K562 (cell line): ENCODE measurements around the gene RAB5A. TPM values are rescaled to one million over a fixed set of nuclear protein-coding genes. Genes with fewer than 3 reads are reported as not detected.

ENCODE experiments used
- ATAC-seq: fragments of 200-7000 bp; cut with Tn5 transposase; 3 replicates; pipeline ENCODE4 v1.9.1; 2020; ENCODE audit warnings: moderate library complexity
- BruUV-seq: library from RNA; stranded (reverse); fragments of 400-500 nt; replicated peaks from 2 replicates; lab custom pipeline; 2021; lab: Mats Ljungman, UMichigan
- CTCF ChIA-PET: fragments of 300-600 bp; formaldehyde crosslinking; extraction: SDS; loops from one replicate; lab custom pipeline; 2021; ENCODE audit warnings: low intra/inter-chr PET ratio; lab: Yijun Ruan, JAX
- POLR2A ChIA-PET: fragments of 300-600, 350-650 bp; sonication (Branson Sonifier 250); formaldehyde crosslinking; extraction: SDS; loops from one replicate; lab custom pipeline; 2021; ENCODE audit warnings: antibody characterized with exemption, inconsistent platforms; lab: Yijun Ruan, JAX
- DNase-seq, 4 experiments: peaks; one replicate each; pipeline versions ENCODE4 v3.0.0 to v3.0.0-alpha.2; 2011 to 2018; ENCODE audit warnings: low spot score in 3 of 4, mixed read lengths in 3 of 4; ENCODE audit errors: extremely low read depth in 1 of 4
- FAIRE-seq: peaks from 2 replicates; lab custom pipeline; 2011; peaks lifted over from hg19 to GRCh38; lab: Jason Lieb, UNC
- H2AFZ ChIP-seq: 2 replicates; pipeline ENCODE4 v1.6.0; 2011; ENCODE audit warnings: low read depth, low read length, control low read depth, inconsistent platforms
- H3K27ac ChIP-seq: fragments of 200-600 bp; 3 replicates; pipeline ENCODE4 v1.8.0; 2011; ENCODE audit warnings: low read depth, mild to moderate bottlenecking, control low read depth, inconsistent platforms, low read length, moderate library complexity, mixed read lengths; ENCODE audit errors: extremely low read depth
- H3K27me3 ChIP-seq, 2 experiments: fragments of 300-600 bp in 1 of 2; 2 replicates in 1 of 2; 3 replicates in 1 of 2; pipeline versions ENCODE4 v1.6.0 to v1.8.0; 2011; ENCODE audit warnings: inconsistent platforms in 2 of 2, low read length in 2 of 2, mild to moderate bottlenecking in 1 of 2, mixed read lengths in 1 of 2, moderate library complexity in 1 of 2; ENCODE audit not compliant: control insufficient read depth in 2 of 2, insufficient read depth in 2 of 2
- H3K36me3 ChIP-seq: fragments of 300-600 bp; 3 replicates; pipeline ENCODE4 v1.8.0; 2011; ENCODE audit warnings: mild to moderate bottlenecking, low read length, inconsistent platforms; ENCODE audit not compliant: control insufficient read depth, insufficient read depth
- H3K4me1 ChIP-seq, 2 experiments: fragments of 200-600 bp in 1 of 2; replicated peaks in 1 of 2; 2 replicates in 1 of 2; 3 replicates in 1 of 2; pipeline versions ENCODE4 v1.5.1 to v1.8.0; 2011; ENCODE audit warnings: inconsistent platforms in 2 of 2, low read length in 2 of 2, mild to moderate bottlenecking in 1 of 2, mixed read lengths in 1 of 2, moderate library complexity in 1 of 2; ENCODE audit not compliant: control insufficient read depth in 2 of 2, insufficient read depth in 2 of 2
- H3K4me2 ChIP-seq: 2 replicates; pipeline ENCODE4 v1.6.1; 2011; ENCODE audit warnings: low read length, control low read depth, inconsistent platforms, mixed read lengths; ENCODE audit not compliant: insufficient read depth
- H3K4me3 ChIP-seq: fragments of 200-600 bp; sonication (generic), shearing (Covaris generic); 2 replicates; pipeline ENCODE4 v1.5.1; 2016; ENCODE audit warnings: control low read depth, inconsistent platforms
- H3K79me2 ChIP-seq: fragments of 200-600 bp; 3 replicates; pipeline ENCODE4 v1.8.0; 2011; ENCODE audit warnings: low read length, inconsistent platforms; ENCODE audit not compliant: control insufficient read depth, insufficient read depth
- H3K9ac ChIP-seq, 2 experiments: 2 replicates each; pipeline versions ENCODE4 v1.6.0 to v1.6.1; 2011; ENCODE audit warnings: low read depth in 2 of 2, low read length in 2 of 2, control low read depth in 1 of 2, inconsistent platforms in 1 of 2, mild to moderate bottlenecking in 1 of 2, mixed read lengths in 1 of 2; ENCODE audit not compliant: insufficient read depth in 1 of 2
- H3K9me1 ChIP-seq: one replicate; pipeline ENCODE4 v1.6.0; 2011; ENCODE audit warnings: inconsistent platforms, mild to moderate bottlenecking, low read length, moderate library complexity; ENCODE audit not compliant: control insufficient read depth, insufficient read depth
- H3K9me3 ChIP-seq: replicated peaks from 2 replicates; pipeline ENCODE4 v1.5.1; 2011; ENCODE audit warnings: low read depth, low read length, inconsistent platforms; ENCODE audit not compliant: control insufficient read depth, insufficient read depth
- H4K20me1 ChIP-seq: replicated peaks from 2 replicates; pipeline ENCODE4 v1.6.1; 2011; ENCODE audit warnings: low read length, inconsistent platforms, mixed read lengths; ENCODE audit not compliant: control insufficient read depth, insufficient read depth
- ARID1B ChIP-seq: fragments of 450-650 bp; IDR thresholded peaks from 2 replicates; pipeline ENCODE4 v1.6.1; 2016; ENCODE audit warnings: antibody characterized with exemption, mild to moderate bottlenecking, inconsistent platforms
- BCL6 ChIP-seq: fragments of 250-450 bp; sonication (Bioruptor Pico); IDR thresholded peaks from 2 replicates; pipeline ENCODE4 v1.4.0; 2020
- DEAF1 ChIP-seq: fragments of 450-650 bp; formaldehyde crosslinking; IDR thresholded peaks from 2 replicates; pipeline ENCODE4 v1.4.0; 2020; ENCODE audit warnings: mild to moderate bottlenecking, moderate library complexity
- DLX4 ChIP-seq: fragments of 250-450 bp; sonication (Bioruptor Pico); IDR thresholded peaks from 2 replicates; pipeline ENCODE4 v1.6.1; 2021; ENCODE audit warnings: mild to moderate bottlenecking
- EGR1 ChIP-seq: fragments of 450-650 bp; conservative IDR thresholded peaks from 2 replicates; pipeline ENCODE4 v1.6.1; 2017; ENCODE audit warnings: mild to moderate bottlenecking
- FOXK2 ChIP-seq, 2 experiments: fragments of 450-650 bp; IDR thresholded peaks in 1 of 2; conservative IDR thresholded peaks in 1 of 2; 2 replicates each; pipeline ENCODE4 v1.6.1; 2016; ENCODE audit warnings: low read depth in 2 of 2, mild to moderate bottlenecking in 1 of 2
- GABPA ChIP-seq: fragments of 200-800 bp; sonication (Bioruptor generic); conservative IDR thresholded peaks from 2 replicates; pipeline ENCODE4 v1.6.1; 2016; ENCODE audit warnings: low read depth, missing genetic modification characterization, missing compliant biosample characterization
- HDAC3 ChIP-seq: fragments of 450-650 bp; IDR thresholded peaks from 2 replicates; pipeline ENCODE4 v1.6.1; 2018; ENCODE audit warnings: borderline replicate concordance, mild to moderate bottlenecking, moderate library complexity; ENCODE audit not compliant: partially characterized antibody
- MXD1 ChIP-seq: fragments of 250-450 bp; sonication (Bioruptor Pico); IDR thresholded peaks from 2 replicates; pipeline ENCODE4 v1.8.0; 2021; ENCODE audit warnings: borderline replicate concordance, mild to moderate bottlenecking, moderate library complexity; ENCODE audit not compliant: poor library complexity, severe bottlenecking
- NFRKB ChIP-seq: fragments of 450-650 bp; IDR thresholded peaks from 2 replicates; pipeline ENCODE4 v1.6.1; 2016; ENCODE audit warnings: low read depth
- PCBP1 ChIP-seq: fragments of 200-400 bp; formaldehyde crosslinking; IDR thresholded peaks from 2 replicates; pipeline ENCODE4 v1.6.1; 2018; ENCODE audit warnings: mild to moderate bottlenecking, low read depth, low read length; ENCODE audit not compliant: poor library complexity, severe bottlenecking
- TFAM ChIP-seq: fragments of 250-450 bp; sonication (Bioruptor Pico); conservative IDR thresholded peaks from 2 replicates; pipeline ENCODE4 v1.5.0; 2021; ENCODE audit warnings: mild to moderate bottlenecking, moderate library complexity
- TGIF2 ChIP-seq: sonication (generic); formaldehyde crosslinking; IDR thresholded peaks from 2 replicates; pipeline ENCODE4 v1.8.1; 2022; ENCODE audit warnings: mild to moderate bottlenecking, missing genetic modification reagents, moderate library complexity
- ZNF518B ChIP-seq: fragments of 250-450 bp; sonication (Bioruptor Pico); IDR thresholded peaks from 2 replicates; pipeline ENCODE4 v1.5.0; 2021; ENCODE audit warnings: mild to moderate bottlenecking, moderate library complexity
- ZNF764 ChIP-seq: fragments of 250-450 bp; sonication (Bioruptor Pico); IDR thresholded peaks from 2 replicates; pipeline ENCODE4 v1.4.0; 2020; ENCODE audit warnings: low read depth, mild to moderate bottlenecking, moderate library complexity
- WGBS: fragments of 100-300 bp; shearing (Covaris generic); methylation state at CpG from one replicate; pipeline ENCODE4 v1.1.6; 2016; ENCODE audit warnings: low coverage, mixed read lengths; ENCODE audit not compliant: insufficient coverage; ENCODE audit errors: missing lambda C conversion rate; 5-methylcytosine and 5-hydroxymethylcytosine counted together
- in situ Hi-C: fragments of 300-500 bp; cut with MboI; formaldehyde crosslinking; loops from 4 replicates; pipeline ENCODE4 v1.15.0; 2018; ENCODE audit warnings: inconsistent platforms, mixed read lengths
- intact Hi-C: fragments of 100-400 bp; cut with micrococcal nuclease; formaldehyde crosslinking; loops from 2 replicates; pipeline ENCODE4 v1.14.2; 2022
- polyA plus RNA-seq, 8 experiments: library from polyadenylated mRNA; depleted of rRNA in 4 of 8; stranded (reverse) in 5 of 8; unstranded in 3 of 8; fragments of >200 nt; fragmentation: Nextera tagmentation in 2 of 8; fragmentation: Illumina TruSeq in 1 of 8; extraction: Ambion mirVana in 2 of 8; extraction: Trizol in 1 of 8; gene quantifications; 2 replicates each; pipeline versions ENCODE4 v1.2.1 to v1.2.3, GENCODE V29; 2011 to 2014; ENCODE audit warnings: inconsistent platforms in 1 of 8, missing spikeins in 1 of 8
- total RNA-seq, 7 experiments: library from RNA; depleted of rRNA in 6 of 7; stranded (reverse); fragments of >200 nt in 6 of 7; fragmentation: Illumina TruSeq in 2 of 7; extraction: Trizol in 2 of 7; gene quantifications; 2 replicates each; pipeline versions ENCODE4 v1.2.1 to v1.2.3, GENCODE V29; 2011 to 2021; ENCODE audit warnings: low replicate concordance in 1 of 7

The RAB5A gene
- total and polyA plus RNA-seq, 9 of the 15 experiments (the other 6 are each of a cell fraction or from before 2014, with no cell fraction given): 28.3 to 64.2 (median 49.0) TPM

GRCh38 chr3:20023623-20024405, 76.9 kb downstream of the RAB5A start:
- peak overlapping the region; percentile 54 for H3K4me2 ChIP-seq
- peaks cover 15 to 24% of the 10 kb centered on the region in 2 experiments; a peak in 4 of 5 replicates for H3K4me1 ChIP-seq
- no peaks in the 10 kb centered on the region for H3K36me3 ChIP-seq
- ChIA-PET CTCF (no interaction called here), POLR2A (interaction anchor here (0.5 to 3.6 kb wide), 15 partner anchors 9 to 319 kb away, joined by 3 to 15 read pairs (median 3); partner anchors contain the start of genes KAT2B and RAB5A)
- peak overlapping the region; percentile 82 for H2AFZ ChIP-seq
- no peak overlapping the region for H3K4me3 ChIP-seq
- ATAC-seq: peak; percentile 80
- peak overlapping the region; percentile 66 for H3K27ac ChIP-seq
- no peaks in the 10 kb centered on the region for H3K9me3 ChIP-seq
- H4K20me1 ChIP-seq: no peaks in the 10 kb centered on the region
- in situ Hi-C loops: no loop called here
- no peaks in the 10 kb centered on the region for H3K9me1 ChIP-seq
- peak; percentile 55 for FAIRE-seq
- intact Hi-C loops: loop anchor here (1.0 to 5.0 kb wide), 2 partner anchors 17 to 77 kb away; partner anchors contain the start of gene RAB5A
- peak overlapping the region in 1 of 2 experiments; percentile 54; a peak in 2 of 4 replicates for H3K9ac ChIP-seq
- 21% methylated on average over 2 of the region's 2 CpGs for WGBS
- no peaks in the 10 kb centered on the region for H3K79me2 ChIP-seq
- no TSS peak for BruUV-seq
- peak in 2 of 4 experiments; percentile 59 to 77 for DNase-seq
- H3K27me3 ChIP-seq: no peaks in the 10 kb centered on the region
- TF ChIP-seq NFRKB: 0 out of 2 replicates have a peak, but pooled peaks have one; percentile 24
- TF ChIP-seq GABPA (tag): no peak
- TF ChIP-seq TFAM: no peak
- TF ChIP-seq ZNF764 (CRISPR knock-in tag): no peak
- TF ChIP-seq DLX4 (CRISPR knock-in tag): no peak
- TF ChIP-seq MXD1 (CRISPR knock-in tag): no peak
- 0 out of 4 replicates have a peak, but pooled peaks of 1 of the 2 experiments have one; percentile 24 for TF ChIP-seq FOXK2 (conservative IDR thresholded peaks at IDR 0.05 in 1 of 2, IDR thresholded peaks at IDR 0.05 in 1 of 2; ENCODE audit: low read depth in 2 of 2)
- TF ChIP-seq ARID1B: peak; percentile 21
- TF ChIP-seq HDAC3: no peak
- no peak for TF ChIP-seq BCL6 (CRISPR knock-in tag)
- TF ChIP-seq PCBP1: no peak
- no peak for TF ChIP-seq ZNF518B
- no peak for TF ChIP-seq EGR1
- no peak for TF ChIP-seq TGIF2 (CRISPR knock-in tag)
- no peak for TF ChIP-seq DEAF1
